PC-9 (cell line): Measurements from ENCODE around the gene TAF4.

ENCODE experiments used
- EZH2 ChIP-seq: fragments of 200-600 bp; sonication (generic); IDR thresholded peaks from 2 replicates; pipeline ENCODE4 v1.8.0; 2017; ENCODE audit warnings: antibody characterized with exemption, low read depth
- TF ChIP-seq, protein P1 (sequence below): fragments of 200-600 bp; sonication (generic); conservative IDR thresholded peaks from 2 replicates; pipeline ENCODE4 v1.6.1; 2017; ENCODE audit warnings: mixed run types, antibody characterized with exemption, mild to moderate bottlenecking, moderate library complexity

GRCh38 chr20:62087227-62087626, 21.5 kb upstream of the TAF4 start:
- TF ChIP-seq, protein P1, sequence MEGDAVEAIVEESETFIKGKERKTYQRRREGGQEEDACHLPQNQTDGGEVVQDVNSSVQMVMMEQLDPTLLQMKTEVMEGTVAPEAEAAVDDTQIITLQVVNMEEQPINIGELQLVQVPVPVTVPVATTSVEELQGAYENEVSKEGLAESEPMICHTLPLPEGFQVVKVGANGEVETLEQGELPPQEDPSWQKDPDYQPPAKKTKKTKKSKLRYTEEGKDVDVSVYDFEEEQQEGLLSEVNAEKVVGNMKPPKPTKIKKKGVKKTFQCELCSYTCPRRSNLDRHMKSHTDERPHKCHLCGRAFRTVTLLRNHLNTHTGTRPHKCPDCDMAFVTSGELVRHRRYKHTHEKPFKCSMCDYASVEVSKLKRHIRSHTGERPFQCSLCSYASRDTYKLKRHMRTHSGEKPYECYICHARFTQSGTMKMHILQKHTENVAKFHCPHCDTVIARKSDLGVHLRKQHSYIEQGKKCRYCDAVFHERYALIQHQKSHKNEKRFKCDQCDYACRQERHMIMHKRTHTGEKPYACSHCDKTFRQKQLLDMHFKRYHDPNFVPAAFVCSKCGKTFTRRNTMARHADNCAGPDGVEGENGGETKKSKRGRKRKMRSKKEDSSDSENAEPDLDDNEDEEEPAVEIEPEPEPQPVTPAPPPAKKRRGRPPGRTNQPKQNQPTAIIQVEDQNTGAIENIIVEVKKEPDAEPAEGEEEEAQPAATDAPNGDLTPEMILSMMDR = no peak
- TF ChIP-seq EZH2 = no peak
